T1000 (cell line): Measurements from ENCODE around the gene COL23A1.
"Not testable (repeated sequence)": the region's sequence is repeated elsewhere in the genome, so short reads cannot be mapped to it uniquely, and the experiment has no call there.

ENCODE experiments used
- DNase-seq: peaks from one replicate; lab custom pipeline; 2025; ENCODE audit warnings: mixed read lengths; lab: John Stamatoyannopoulos, UW

COL23A1 gene

GRCh38 chr5:178208540-178209227 is 381.5 kb downstream of the COL23A1 start:
- no peak for DNase-seq

GRCh38 chr5:178207917-178208280 is 382.3 kb downstream of the COL23A1 start:
- DNase-seq: no peak

- no peak for DNase-seq
Observed at GRCh38 chr5:178207183-178207916, 382.8 kb downstream of the COL23A1 start.

GRCh38 chr5:178206166-178207101 is 383.8 kb downstream of the COL23A1 start:
- DNase-seq: no peak

DNA sequence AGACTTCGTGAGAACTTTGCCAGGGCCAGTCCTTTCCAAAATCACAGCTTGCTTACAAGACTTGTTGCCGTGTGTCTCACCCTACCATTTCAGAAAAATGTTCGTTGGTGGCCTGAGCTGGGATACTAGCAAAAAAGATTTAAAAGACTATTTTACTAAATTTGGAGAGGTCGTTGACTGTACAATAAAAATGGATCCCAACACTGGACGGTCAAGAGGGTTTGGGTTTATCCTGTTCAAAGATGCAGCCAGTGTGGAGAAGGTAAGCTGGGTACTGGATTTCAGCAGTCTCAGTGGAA is 384.5 kb downstream of the COL23A1 start:
- no peak for DNase-seq

- DNase-seq: peak; percentile 20
Observed at GRCh38 chr5:178204935-178205748, 385.1 kb downstream of the COL23A1 start.

GRCh38 chr5:178204182-178204934 is 385.8 kb downstream of the COL23A1 start, which contains the start of gene HNRNPAB:
TSS of gene HNRNPAB (plus strand) at chr5:178204533. CDS start at chr5:178204838, 305 bp downstream.
- peak; percentile 90 for DNase-seq

- DNase-seq: no peak
Observed at GRCh38 chr5:178203670-178204181, 386.5 kb downstream of the COL23A1 start.

- DNase-seq: no peak
Observed at GRCh38 chr5:178202541-178202940, 387.7 kb downstream of the COL23A1 start.

DNA sequence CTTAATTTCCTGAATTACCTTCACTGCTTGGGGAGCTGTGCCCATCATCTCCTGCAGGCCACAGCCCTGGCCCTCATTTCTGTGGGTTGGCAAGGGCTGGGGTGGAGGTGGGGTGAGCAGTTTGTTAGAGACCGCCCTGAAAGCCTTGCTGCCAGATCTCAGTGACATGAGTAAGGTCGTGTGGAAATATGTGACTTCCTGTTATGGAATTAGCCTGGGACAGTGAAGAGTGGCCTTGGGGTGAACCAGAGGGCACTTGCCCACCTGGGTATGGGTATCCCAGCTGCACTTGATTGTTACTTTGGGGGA is 388.3 kb downstream of the COL23A1 start:
- DNase-seq: no peak

- no peak for DNase-seq
Observed at GRCh38 chr5:178201221-178201926, 388.8 kb downstream of the COL23A1 start.

- no peak for DNase-seq
Observed at GRCh38 chr5:178199581-178200434, 390.4 kb downstream of the COL23A1 start.

DNA sequence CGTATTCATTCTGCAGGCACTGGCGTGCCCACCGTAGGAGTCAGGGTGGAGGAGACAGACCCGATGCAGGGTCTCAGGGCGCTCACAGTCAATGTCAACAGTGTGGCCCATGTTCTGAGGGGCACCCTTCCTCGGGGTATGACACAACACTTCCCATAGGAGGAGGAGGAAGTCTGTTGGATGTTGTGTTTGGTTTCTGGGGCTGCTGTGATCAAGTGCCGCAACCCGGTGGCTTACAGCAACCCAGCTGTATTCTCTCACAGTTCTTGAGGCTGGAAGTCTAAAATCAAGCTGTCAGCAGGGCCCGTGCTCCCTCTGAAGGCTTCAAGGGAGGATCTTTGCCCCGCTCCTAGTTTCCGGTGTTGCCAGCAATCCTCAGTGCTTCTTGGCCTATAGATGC is 391.5 kb downstream of the COL23A1 start:
- DNase-seq: no peak

GRCh38 chr5:178198151-178198550 is 392.0 kb downstream of the COL23A1 start:
- DNase-seq: not testable (repeated sequence)

DNA sequence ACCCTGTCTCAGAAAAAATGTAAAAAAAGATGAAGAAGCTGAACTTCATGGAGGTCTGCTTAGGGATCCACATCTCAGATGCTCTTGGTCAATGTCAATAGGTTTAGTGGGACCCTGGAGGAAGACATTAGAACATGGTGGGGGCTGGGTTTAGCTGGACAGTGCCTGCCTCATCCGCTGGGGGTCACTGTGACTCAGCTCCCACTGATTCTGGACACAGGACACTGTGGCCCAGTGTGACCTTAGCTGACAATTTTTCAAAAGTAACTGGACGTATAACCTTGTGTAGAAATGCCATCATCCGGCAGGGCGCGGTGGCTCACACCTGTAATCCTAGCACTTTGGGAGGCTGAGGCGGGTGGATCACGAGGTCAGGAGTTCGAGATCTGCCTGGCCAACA is 393.2 kb downstream of the COL23A1 start:
- no peak for DNase-seq

DNA sequence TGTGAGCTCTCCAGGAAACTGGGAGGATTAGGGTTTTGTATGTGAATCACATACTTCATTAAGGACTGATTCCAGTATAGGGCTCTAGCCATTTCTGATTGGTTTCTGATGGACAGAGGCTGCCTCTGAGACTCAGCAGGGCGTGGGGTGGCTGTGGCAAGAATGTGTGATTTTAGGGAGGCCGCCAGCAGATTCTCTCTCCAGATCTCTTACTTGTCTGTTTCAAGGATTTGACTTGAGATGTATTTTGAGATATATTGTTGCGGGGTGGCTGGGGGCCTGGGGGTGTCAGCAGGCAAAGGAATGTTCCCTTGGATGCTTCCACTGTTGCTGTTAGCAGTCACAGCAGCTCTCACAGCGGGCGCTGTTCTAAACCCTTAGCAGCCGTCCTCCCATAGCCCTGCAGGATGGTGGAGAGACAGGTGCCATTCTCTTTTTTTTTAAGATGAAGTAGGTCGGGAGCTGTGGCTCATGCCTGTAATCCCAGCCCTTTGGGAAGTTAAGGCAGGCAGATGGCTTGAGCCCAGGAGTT is 393.8 kb downstream of the COL23A1 start:
- DNase-seq: no peak

- DNase-seq: no peak
Observed at GRCh38 chr5:178194026-178194425, 396.2 kb downstream of the COL23A1 start.

DNA sequence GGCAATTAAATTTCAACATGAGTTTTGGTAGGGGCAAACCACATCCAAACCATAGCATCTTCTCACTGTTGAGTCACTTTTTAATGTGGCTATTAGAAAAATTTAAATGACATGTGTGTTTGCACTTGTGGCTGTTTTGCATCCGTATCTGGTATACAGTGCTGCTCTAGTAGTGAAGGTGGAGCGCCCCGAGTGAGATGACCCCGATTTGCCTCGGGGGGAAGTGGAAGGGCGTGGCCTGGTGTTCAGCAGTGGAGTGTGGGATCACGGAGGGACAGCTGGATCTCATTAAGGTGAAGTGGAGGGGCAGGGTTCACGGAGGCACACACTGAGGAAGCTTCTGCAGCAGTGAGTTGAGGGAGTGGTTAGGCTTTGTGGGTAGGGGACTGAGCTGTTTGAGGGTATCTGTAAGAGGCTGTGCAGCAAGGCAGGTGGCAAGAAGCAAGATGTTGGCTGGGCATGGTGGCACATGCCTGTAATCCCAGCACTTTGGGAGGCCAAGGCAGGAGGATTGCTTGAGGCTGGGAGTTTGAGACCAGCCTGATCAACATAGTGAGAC is 396.9 kb downstream of the COL23A1 start:
- no peak for DNase-seq

DNA sequence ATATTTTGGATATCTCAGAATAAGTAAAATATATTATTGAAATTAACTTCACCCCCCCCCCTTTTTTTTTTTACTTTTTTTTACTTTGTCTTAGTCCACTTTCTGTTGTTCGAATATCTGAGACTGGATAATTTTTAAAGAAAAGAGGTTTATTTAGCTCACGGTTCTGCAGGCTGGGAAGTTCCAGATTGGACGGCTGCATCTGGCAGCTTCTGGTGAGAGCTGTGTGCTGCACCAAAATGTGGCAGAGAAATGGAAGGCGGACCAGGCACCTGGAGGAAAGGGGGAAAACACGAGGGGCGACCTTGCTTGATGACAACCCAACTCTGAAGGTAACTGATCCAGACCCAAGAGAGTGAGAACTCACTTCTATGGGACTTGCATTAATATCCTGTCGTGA is 397.4 kb downstream of the COL23A1 start:
- DNase-seq: no peak
